AG08396 (cell line): ENCODE measurements around the gene TAS2R41.
"Not testable (repeated sequence)": the region's sequence is repeated elsewhere in the genome, so short reads cannot be mapped to it uniquely, and the experiment has no call there.

Source experiments
- DNase-seq: peaks from one replicate; pipeline ENCODE4 v3.0.0; 2012; ENCODE audit warnings: low spot score, mixed read lengths

The TAS2R41 gene

DNA sequence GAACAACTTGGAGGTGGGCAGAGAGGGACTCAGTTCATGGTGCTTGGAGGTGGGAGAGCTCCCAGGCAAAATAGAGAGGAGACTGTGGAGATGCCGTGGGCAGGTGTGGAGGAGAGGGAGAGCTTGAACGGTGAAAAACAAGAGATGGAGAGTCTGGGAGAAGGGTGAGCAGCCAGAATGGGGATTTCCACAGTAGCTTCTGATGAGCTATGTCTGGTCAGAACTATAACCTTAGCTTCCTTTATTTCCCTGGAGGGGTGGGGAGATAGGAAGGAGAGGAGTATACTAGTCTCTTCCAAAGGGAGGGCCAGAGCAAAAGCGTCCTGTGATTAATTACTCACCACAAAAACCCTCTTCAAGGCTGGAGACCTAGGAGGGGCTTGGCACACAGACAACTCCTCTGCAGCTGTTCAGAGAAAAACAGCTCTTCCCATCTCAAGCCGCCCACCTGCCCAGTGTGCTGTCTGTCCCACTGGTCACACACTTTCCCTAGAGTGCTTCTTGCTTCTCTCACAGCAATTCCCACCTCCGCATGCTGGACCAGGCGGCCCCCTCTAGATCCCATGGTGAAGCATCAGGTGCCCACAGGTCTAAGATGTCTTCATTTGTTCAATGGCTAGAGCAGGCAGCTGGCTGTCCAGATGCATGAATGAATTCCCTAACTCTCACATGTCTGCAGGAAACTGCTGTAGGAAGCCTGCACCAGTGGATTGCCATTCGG, 41.9 kb downstream of the TAS2R41 start:
- no peak for DNase-seq

- not testable (repeated sequence) for DNase-seq
Measured at GRCh38 chr7:143522309-143522916, 44.7 kb downstream of the TAS2R41 start.
